ENCODE measurements around the gene CCL22.

DNA sequence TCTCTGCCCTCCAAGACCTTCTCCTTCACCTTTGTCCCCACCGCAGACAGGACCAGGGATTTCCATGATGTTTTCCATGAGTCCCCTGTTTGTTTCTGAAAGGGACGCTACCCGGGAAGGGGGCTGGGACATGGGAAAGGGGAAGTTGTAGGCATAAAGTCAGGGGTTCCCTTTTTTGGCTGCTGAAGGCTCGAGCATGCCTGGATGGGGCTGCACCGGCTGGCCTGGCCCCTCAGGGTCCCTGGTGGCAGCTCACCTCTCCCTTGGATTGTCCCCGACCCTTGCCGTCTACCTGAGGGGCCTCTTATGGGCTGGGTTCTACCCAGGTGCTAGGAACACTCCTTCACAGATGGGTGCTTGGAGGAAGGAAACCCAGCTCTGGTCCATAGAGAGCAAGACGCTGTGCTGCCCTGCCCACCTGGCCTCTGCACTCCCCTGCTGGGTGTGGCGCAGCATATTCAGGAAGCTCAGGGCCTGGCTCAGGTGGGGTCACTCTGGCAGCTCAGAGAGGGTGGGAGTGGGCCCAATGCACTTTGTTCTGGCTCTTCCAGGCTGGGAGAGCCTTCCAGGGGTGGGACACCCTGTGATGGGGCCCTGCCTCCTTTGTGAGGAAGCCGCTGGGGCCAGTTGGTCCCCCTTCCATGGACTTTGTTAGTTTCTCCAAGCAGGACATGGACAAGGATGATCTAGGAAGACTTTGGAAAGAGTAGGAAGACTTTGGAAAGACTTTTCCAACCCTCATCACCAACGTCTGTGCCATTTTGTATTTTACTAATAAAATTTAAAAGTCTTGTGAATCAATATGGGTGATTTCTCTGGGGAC is 25.9 kb downstream of the CCL22 start:
- TF ChIP-seq, protein P1, sequence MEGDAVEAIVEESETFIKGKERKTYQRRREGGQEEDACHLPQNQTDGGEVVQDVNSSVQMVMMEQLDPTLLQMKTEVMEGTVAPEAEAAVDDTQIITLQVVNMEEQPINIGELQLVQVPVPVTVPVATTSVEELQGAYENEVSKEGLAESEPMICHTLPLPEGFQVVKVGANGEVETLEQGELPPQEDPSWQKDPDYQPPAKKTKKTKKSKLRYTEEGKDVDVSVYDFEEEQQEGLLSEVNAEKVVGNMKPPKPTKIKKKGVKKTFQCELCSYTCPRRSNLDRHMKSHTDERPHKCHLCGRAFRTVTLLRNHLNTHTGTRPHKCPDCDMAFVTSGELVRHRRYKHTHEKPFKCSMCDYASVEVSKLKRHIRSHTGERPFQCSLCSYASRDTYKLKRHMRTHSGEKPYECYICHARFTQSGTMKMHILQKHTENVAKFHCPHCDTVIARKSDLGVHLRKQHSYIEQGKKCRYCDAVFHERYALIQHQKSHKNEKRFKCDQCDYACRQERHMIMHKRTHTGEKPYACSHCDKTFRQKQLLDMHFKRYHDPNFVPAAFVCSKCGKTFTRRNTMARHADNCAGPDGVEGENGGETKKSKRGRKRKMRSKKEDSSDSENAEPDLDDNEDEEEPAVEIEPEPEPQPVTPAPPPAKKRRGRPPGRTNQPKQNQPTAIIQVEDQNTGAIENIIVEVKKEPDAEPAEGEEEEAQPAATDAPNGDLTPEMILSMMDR (IDR thresholded peaks at IDR 0.05), result no peak
- TF ChIP-seq POLR2A (IDR thresholded peaks at IDR 0.05), result no peak

All from testis (tissue), 2 donors.